ENCODE data around the gene CORO2A.

GRCh38 chr9:98150164-98150563 is 42.3 kb downstream of the CORO2A start:
- TF ChIP-seq CTCF (IDR thresholded peaks at IDR 0.05), result no peak
- no peak for TF ChIP-seq POLR2A (IDR thresholded peaks at IDR 0.05)
